Stimulated activated CD4-positive, alpha-beta T cell treated with anti-CD3 and anti-CD28 coated beads, Interleukin-2, amount 100 ng/mL, for 48 hours (primary cell): Measurements from ENCODE around the gene CTNNA3.

Experiments used
- DNase-seq, 2 donors: peaks; one replicate each; pipeline ENCODE4 v3.0.0-alpha.2; 2020

The CTNNA3 gene

DNA sequence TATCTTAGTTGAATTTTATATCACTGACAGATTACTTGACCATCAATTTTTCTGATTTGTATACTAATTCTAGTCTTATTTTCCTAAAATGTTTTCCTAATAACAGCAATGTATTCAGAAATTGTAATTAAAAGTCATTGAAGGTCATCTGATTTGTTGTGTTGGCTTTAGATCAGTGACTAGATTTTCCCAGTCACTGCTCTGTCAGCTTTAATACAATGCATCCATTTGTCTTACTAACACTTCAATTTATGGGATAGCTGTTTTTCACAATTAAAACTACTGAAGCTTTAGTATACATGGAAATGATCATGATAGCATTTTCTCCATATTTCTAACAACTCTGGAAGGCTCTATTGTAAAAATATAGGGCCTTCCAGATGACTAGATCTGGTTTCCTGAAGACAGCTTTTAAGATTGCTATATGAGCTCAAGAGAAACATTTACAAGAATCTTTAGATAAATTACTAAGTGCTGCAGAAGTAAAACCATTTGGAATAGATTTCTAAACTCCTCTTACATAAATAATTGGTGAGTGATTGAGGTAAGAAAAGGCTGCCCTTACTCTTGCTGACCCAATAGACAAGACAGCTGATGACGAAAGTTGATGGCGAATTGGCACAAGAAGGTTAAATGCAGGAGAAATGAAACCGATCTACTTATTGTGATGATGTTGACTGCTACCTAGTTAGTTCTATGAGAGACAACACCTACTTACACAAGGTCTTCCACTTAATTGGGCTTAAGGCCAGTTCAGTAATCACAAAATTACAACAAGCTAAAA is 696.0 kb downstream of the CTNNA3 start:
- no peak for DNase-seq

DNA sequence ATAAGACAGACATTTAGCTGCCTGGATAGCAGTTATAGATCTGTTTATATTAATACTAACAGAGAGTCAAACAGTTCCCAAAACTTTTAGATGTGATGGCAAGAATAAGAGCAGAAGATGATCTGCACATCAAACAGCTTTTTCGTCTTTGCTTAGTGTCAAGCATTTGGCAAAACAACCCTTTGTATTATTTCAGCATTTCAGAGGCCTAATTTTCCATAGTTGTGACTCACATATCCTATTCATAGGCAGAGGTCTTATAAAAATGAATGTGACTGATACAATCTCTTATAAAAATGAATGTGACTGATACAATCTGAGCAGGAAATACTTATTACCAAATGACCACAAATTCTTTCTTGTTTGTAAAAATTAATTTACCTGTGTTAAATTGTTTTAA is 699.0 kb downstream of the CTNNA3 start:
- DNase-seq: no peak

DNA sequence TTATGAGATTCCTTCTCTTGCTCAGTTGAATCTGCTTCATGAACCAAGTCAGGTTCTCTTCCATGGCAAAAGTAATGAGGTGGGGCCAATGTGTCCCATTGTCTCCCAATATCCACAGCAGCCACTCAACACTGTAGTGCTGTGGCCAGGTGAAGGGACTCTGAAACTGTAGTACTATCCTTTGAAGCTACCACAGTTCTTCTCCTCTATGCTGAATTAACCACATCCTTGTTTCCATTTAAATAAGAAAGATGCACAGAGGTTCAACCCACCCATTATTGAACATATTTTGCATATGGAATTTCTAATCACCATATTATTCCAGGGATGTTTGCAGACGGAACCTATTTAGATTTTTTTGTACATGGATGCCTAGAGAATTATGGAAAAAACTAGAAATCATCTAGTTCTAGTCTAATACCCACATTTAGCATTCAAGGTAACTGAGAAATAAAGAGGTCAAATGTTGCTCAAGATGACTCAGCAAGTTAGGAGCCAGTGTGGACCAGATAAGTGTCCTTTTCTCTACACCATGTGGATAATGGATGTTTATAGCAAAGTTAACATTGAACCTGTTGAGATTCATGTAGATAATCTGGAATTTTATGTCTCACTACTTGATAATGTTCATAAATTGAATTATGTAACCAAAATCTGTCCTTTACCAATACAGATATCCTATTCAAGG is 705.7 kb downstream of the CTNNA3 start:
- no peak for DNase-seq

DNA sequence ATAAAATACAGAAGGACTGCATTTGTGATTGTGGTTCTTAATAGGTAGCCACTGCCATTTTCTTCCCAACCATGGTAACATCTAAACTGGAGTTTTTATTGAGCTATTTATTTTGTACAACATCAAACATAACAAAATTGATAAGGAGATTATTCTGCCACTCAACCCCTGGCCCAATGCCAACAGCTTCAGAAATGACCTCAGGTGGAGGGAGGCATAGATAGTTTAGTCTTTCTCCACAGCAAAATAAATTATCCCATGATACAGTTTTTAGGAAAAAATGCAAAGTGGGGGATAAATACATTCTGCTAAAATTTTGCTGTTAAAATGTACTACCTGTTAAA is 712.5 kb downstream of the CTNNA3 start:
- DNase-seq: no peak

DNA sequence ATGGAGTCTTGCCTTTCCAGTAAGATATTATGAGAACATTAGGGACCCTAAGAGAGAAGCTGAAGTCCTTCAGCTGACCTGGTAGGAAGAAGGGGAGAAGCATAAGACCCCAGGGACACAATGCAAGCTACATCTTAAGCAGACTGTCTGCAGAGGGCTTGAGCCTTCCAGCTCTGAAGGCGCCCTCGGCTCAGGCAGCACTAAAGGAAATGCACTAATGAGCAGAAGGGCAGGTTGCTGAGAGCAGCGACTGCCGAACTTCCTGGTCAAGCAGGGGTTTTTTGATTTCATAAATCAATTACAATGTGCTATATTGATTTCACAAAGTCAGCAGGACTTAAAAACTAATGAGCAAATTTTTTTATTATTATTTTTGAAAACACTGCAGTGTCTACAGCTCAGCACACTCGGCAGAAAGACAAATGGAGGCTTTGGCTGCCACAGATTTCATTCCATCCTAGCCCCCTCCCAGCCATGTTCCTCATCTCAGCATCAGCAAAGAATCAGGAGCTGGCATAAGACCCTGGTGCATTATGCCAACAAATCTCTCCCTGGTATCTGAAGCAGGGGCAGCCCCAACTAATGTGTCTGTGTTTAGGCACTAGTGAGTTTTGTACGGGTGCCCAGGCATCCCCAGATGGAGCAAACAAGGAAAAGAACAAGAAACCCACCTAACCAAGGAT is 713.1 kb downstream of the CTNNA3 start:
- no peak for DNase-seq

DNA sequence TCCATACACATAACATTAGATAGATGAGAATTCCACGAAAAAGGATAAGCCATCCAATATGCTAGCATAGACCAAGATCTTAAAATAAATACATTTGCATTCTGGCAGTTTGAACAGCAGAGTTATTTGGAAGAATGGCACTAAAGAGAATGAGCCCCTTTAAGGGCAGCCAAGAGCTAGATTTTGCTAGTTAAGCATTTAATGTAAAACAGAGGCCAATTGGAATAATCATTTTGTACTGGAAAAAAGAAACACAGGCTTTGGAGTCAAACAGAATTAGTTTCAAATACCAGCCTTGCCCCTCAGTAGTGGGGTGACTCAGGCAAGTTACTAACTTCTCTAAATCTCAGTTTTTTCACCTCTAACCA is 714.0 kb downstream of the CTNNA3 start:
- DNase-seq: no peak

DNA sequence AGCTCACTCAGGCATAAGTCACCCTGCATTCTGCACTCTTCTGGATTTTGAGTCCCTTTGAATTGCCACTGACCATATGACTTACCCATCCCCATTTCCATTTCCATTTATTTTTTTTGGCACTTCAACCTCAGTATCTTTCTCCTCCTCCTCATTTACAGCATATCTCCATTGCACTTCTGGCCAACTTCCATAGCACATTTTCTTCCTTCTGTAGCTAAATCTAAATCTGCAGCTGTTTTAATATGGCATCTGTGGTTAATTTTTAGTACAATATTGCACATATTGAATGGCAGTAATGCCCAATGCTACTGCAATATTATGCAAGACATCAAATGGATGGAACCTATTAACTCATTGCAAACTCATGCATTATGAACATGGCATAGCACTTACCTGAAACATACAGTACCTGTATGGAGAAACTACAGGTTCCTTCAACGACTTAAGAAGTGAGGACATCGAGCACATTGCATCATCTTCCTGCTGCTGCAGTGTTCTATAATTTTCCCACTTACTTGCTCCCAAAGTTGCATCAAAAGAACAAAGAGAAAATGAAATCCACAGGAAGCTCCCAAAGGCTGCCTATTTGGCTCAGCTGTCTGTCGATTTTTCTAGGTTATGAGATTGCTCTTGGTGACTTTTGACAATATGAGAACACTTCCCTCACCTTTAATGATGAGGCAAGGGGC is 714.5 kb downstream of the CTNNA3 start:
- DNase-seq: no peak

DNA sequence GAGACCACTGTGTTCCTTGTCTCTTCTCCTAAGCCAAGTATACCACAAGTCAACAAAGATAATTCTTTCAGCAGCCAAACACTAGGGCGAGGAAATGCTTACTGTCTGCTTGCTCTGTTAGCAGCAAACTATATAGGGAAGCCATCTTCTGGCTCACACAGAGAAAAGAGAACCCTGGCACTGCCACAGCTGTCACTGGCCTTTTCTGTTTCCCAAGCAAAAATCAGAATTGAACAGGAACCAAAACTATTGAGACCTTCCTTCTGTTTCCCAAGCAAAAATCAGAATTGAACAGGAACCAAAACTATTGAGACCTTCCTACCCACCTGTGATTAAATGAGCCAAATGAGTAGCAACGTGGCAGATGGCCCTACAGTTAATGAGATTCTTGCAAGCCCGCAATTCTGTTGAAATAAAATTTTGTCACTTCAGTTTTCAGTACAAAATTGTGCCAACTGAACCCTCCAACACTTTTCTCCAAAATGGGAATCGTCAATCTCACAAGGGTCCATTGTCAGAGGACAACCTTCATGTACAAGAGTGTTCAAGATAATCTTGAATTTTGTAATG is 715.7 kb downstream of the CTNNA3 start:
- no peak for DNase-seq

DNA sequence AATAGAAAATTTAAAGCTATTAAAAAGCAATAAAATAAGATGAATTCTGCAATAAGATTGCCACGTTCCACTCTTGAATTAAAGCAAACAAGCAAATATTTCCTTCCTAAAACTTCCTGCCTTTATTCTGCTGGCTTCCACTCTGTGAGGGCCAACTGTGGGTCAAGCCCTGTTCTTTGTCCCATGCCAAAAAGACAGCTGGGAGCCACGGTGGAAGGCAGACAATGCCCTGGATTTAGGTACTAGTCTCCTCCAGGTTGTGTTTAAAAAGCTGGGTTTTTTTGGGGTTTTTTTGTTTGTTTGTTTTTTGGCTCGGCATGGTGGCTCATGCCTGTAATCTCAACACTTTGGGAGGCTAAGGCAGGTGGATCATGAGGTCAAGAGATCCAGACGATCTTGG is 731.0 kb downstream of the CTNNA3 start:
- no peak for DNase-seq

DNA sequence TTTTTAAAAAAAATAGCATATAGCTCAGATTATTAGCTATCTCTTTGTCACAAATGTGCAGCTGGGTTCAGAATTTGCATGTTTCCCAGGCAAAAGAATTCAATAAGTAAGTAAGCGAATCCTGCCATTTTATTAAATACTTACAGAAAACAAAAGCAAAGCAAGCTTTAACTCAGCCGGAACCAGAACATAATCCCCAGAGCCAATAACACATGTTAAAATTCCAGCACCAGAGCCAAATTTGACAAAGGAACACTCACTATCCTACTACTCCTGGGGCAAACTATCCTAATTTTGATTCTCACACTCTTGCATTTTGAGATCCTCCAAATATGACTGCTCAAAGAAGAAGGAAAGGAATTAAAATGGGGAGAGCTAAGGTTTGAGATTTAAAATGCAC is 737.5 kb downstream of the CTNNA3 start:
- DNase-seq: no peak

DNA sequence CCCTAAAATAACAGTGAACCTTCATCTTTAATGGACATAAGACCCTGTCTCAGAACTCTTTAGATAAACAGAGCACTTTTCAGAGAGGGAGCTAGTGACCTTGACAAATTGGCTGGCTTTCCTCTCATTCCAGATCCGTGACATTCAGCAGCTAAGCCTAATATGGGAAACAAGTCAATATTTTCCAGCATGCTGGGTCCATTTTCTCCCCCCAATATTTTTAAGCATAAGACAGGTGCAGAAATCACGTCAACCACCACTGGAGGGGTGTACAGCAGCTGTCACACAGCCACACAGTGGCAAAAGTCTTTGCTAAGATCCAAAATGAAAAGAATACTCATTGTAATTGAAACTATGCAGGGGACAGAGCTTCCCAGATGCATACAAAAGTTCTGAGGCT is 744.1 kb downstream of the CTNNA3 start:
- DNase-seq: no peak

DNA sequence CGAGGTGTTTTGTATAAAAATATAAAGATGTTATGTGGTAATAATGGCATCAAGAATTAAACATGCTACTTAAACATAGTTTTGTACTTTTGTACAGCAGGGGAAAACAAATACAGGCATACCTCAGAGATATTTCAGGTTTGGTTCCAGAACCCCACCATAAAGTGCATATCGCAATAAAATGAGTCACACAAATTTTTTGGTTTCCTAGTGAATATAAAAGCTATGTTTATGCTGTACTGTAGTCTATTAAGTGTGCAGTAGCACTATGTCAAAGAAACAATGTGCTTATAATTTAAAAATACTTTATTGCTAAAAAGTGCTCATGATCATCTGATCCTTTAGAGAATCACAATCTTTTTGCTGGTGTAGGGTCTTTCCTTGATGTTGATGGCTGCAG is 752.4 kb downstream of the CTNNA3 start:
- DNase-seq: no peak

DNA sequence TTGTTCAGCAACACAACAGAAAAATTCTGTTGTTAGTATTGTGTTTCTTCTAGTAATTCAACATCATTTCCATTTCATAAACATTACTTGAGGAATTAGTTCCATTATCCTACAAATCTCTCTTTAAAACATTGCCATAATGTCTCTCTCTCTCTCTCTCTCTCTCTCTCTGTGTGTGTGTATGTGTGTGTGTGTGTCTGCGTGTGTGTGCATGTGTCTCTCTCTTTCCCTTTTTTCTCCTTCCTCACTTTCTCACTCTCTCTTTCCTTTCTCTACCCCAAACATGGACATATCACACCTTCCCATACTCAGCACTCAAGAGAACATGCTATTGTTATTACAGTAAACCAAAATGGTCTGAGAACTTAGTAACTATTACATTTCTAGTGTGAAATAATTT is 753.6 kb downstream of the CTNNA3 start:
- DNase-seq: no peak

DNA sequence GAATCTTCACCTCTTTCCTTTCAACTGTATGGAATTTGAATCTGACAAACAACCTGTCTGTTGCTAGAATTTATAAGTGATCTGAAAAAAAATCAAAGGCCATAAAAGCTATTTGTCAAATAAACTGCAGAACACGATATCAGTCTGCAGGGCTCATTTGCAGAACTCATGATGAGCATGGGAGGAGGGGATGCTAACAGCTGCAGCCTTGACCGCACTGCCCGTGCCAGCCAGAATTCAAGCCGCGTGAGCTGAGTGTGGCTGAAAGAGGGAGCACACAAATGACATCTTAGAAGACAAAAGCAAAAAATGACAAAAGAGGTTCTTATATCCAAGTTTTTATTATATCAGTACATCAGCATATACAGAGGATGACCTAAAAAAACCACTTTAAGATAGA is 754.5 kb downstream of the CTNNA3 start:
- no peak for DNase-seq

DNA sequence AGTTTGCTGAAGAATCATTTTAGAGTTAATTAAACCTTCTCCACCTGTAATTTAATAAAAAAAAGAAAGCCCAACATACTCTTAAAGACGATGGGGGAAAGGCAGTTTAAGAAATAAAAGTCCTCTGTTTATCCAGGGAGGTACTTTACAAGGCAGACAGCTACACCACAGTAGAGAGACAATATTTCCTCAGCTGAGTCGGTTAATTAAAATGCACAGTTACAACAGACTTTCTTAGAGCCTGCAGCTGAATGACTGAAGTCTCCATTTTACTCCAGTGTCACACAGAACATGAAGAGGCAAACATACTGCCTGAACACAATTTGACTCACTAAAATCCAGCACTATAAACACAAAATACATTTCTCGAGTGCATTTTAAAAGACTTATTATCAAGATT is 755.0 kb downstream of the CTNNA3 start:
- DNase-seq: no peak

DNA sequence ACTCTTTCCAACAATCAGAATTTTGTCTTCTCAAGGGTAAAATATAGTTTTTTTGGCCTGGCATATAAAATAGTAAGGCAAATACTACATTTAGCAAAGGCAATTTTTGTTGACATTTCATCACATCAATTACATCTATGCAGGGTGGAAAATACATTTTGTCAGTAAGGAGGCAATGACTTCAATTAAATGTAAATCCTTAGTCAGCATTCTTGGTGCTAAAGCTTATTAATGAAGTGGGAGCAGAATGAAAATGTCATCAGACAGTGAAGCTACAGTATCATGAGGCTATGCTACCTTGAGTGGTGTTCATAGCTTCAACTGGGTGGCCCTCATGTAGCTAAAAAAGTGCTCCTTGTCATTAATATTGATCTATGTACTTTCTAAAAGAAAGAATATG is 761.3 kb downstream of the CTNNA3 start:
- DNase-seq: no peak

DNA sequence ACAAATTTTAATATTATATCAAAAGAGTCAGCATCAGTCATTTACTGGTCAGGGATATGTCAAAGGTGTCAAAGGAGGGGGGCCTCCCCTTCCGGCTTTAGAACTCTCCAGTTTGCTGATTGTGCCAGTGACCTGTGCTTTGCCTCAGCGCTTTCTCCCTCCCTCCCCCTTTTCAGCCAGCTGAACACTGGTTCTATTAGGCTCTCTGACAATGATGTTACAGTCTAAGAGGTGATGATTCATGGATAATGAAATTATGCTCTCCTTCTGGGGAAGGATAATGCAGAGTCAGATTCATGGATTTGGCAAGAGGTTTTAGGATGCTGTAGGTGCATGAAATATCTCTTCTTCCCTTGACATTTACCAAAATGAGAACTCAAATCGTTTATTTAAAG is 764.0 kb downstream of the CTNNA3 start:
- DNase-seq: no peak

DNA sequence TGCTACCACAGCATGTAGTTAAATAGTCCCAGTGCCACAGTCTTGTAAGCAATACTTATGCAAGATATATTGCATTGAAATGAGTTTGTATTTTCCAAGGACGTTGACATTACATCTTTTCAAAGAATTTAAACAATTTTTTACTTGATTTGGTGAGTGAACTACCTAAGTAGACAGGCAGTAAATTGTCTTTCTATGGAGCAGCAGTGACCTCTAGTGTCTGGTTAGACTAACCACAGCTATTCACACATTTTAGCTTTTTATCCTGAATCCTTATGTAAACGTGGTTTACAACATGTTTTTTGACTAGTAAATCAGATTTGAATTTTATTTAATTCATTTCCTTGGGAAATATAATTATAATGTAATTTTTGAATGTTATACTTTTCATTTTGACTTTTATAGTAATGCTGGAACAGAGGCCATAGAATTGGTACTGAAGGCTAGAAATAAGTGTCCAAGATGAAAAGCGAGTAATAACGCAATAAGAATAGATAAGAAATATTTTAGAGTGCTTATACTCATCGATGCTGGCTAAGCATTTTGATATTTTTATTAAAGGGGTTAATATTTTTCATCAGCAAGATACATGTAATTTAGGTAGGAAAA is 764.6 kb downstream of the CTNNA3 start:
- DNase-seq: no peak

DNA sequence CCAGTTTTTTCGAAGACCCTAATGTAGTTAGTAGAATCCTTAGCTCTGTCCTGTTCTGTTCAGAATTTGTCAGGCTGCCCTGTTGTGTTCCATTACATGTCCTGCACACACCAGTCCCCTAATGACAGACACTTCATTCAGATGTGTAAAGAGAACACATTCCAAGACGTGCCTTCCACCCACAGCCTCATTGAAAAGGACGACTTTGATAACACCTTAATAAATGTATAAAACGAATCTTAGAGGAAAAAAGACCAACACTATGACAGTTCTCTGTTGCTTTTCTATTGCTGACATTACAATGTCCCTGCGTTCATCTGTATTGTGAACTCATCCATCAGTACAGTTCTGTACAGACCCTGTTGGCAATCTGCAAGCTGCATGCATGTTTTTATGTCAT is 766.6 kb downstream of the CTNNA3 start:
- DNase-seq: no peak

DNA sequence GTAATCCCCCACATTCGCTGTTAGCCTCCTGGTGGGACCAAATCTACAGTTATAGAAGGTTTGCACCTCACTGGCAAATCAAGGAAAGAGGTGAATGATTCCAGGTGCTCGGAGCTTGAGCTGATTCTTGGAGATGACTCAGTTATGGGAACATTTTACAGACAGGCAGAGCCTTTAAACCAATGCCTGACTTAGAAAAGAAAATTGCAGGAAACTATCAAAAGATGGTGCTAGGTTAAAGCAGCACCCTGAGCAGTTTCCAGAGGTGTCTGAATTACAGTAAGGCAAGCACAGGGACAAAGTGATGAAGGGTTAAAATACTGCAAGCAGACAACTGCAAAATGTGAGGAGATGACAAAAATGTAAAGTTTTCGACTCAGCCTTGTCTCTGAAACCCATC is 767.2 kb downstream of the CTNNA3 start:
- DNase-seq: no peak

DNA sequence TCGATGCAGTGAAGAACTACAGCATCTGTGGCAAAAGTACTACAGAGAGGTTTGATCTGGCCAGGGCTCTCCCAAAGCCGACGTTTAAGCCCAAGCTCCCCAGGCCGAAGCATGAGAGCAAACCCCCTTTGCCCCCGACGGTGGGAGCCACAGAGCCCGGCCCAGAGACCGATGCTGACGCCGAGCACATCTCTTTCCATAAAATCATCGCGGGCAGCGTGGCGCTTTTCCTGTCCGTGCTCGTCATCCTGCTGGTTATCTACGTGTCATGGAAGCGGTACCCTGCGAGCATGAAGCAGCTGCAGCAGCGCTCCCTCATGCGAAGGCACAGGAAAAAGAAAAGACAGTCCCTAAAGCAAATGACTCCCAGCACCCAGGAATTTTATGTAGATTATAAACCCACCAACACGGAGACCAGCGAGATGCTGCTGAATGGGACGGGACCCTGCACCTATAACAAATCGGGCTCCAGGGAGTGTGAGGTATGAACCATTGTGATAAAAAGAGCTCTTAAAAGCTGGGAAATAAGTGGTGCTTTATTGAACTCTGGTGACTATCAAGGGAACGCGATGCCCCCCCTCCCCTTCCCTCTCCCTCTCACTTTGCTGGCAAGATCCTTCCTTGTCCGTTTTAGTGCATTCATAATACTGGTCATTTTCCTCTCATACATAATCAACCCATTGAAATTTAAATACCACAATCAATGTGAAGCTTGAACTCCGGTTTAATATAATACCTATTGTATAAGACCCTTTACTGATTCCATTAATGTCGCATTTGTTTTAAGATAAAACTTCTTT is 767.8 kb downstream of the CTNNA3 start:
- DNase-seq: no peak
